ENCODE measurements around the gene OGDHL.
"Not testable (repeated sequence)": the region's sequence is repeated elsewhere in the genome, so short reads cannot be mapped to it uniquely, and the experiment has no call there.

The OGDHL gene

GRCh38 chr10:49754951-49755350 lies 7.2 kb downstream of the OGDHL start:
- not testable (repeated sequence) for DNase-seq

GRCh38 chr10:49752584-49752983 lies 9.5 kb downstream of the OGDHL start:
- no peak for DNase-seq

GRCh38 chr10:49751636-49752510 lies 10.2 kb downstream of the OGDHL start:
- DNase-seq = no peak

GRCh38 chr10:49751216-49751615 lies 10.9 kb downstream of the OGDHL start:
- DNase-seq = no peak

GRCh38 chr10:49750546-49750945 lies 11.6 kb downstream of the OGDHL start:
- no peak for DNase-seq

GRCh38 chr10:49749556-49750491 lies 12.3 kb downstream of the OGDHL start:
- no peak for DNase-seq

GRCh38 chr10:49749144-49749543 lies 13.0 kb downstream of the OGDHL start:
- DNase-seq = no peak

- no peak for DNase-seq
Observed at GRCh38 chr10:49748006-49748405, 14.1 kb downstream of the OGDHL start.

GRCh38 chr10:49747303-49747646 lies 14.8 kb downstream of the OGDHL start:
- no peak for DNase-seq

- no peak for DNase-seq
Observed at GRCh38 chr10:49746626-49747302, 15.4 kb downstream of the OGDHL start.

GRCh38 chr10:49745756-49746155 lies 16.4 kb downstream of the OGDHL start:
- DNase-seq = no peak

GRCh38 chr10:49744924-49745605 lies 17.1 kb downstream of the OGDHL start:
- DNase-seq = no peak

GRCh38 chr10:49744091-49744685 lies 17.9 kb downstream of the OGDHL start:
- DNase-seq = no peak

- DNase-seq = no peak
Observed at GRCh38 chr10:49743464-49744075, 18.6 kb downstream of the OGDHL start.

GRCh38 chr10:49742683-49743463 lies 19.2 kb downstream of the OGDHL start:
- DNase-seq = no peak

- no peak for DNase-seq
Observed at GRCh38 chr10:49741108-49741995, 20.8 kb downstream of the OGDHL start.

GRCh38 chr10:49740346-49741107 lies 21.6 kb downstream of the OGDHL start:
- DNase-seq = no peak

GRCh38 chr10:49739426-49739825 lies 22.7 kb downstream of the OGDHL start:
- no peak for DNase-seq

Measured in activated effector memory CD4-positive, alpha-beta T cell treated with anti-CD3 and anti-CD28 coated beads, Interleukin-2, amount 50 U/mL, for 16 hours (primary cell).